GM21576 (cell line): Measurements from ENCODE around the gene MGMT.

ENCODE experiments used
- ATAC-seq: cut with Tn5 transposase; IDR thresholded peaks from one replicate; pipeline ENCODE4 v1.9.1; 2021; ENCODE audit warnings: mild to moderate bottlenecking, moderate library complexity; ENCODE audit not compliant: unreplicated experiment

MGMT gene

GRCh38 chr10:129754211-129755050, 287.4 kb downstream of the MGMT start:
- no peak for ATAC-seq

- no peak for ATAC-seq
Observed at GRCh38 chr10:129755158-129755591, 288.1 kb downstream of the MGMT start.

GRCh38 chr10:129755621-129756020, 288.6 kb downstream of the MGMT start:
- ATAC-seq = no peak

- ATAC-seq = no peak
Observed at GRCh38 chr10:129756912-129757901, 290.2 kb downstream of the MGMT start.

GRCh38 chr10:129758207-129759021, 291.4 kb downstream of the MGMT start:
- no peak for ATAC-seq

- ATAC-seq = no peak
Observed at GRCh38 chr10:129759214-129760002, 292.4 kb downstream of the MGMT start.

GRCh38 chr10:129760003-129760315, 292.9 kb downstream of the MGMT start:
- no peak for ATAC-seq

- ATAC-seq = no peak
Observed at GRCh38 chr10:129760416-129760815, 293.4 kb downstream of the MGMT start.

GRCh38 chr10:129761197-129761972, 294.3 kb downstream of the MGMT start:
- no peak for ATAC-seq

GRCh38 chr10:129761981-129762956, 295.2 kb downstream of the MGMT start:
- no peak for ATAC-seq

GRCh38 chr10:129764011-129764900, 297.2 kb downstream of the MGMT start:
- ATAC-seq = no peak

- no peak for ATAC-seq
Observed at GRCh38 chr10:129764901-129765663, 298.0 kb downstream of the MGMT start.

- no peak for ATAC-seq
Observed at GRCh38 chr10:129765664-129766550, 298.9 kb downstream of the MGMT start.

- no peak for ATAC-seq
Observed at GRCh38 chr10:129766611-129767550, 299.8 kb downstream of the MGMT start.
